KOPT-K1 (cell line): ENCODE results near the gene MAMSTR.
"Not testable (repeated sequence)": the region's sequence is repeated elsewhere in the genome, so short reads cannot be mapped to it uniquely, and the experiment has no call there.

ENCODE experiments used
- H3K27ac ChIP-seq: fragments of 200-600 bp; sonication (generic); 2 replicates; pipeline ENCODE4 v1.5.1; 2016; ENCODE audit warnings: antibody characterized with exemption, mild to moderate bottlenecking, low read depth, low read length; ENCODE audit not compliant: poor library complexity, severe bottlenecking
- H3K36me3 ChIP-seq: fragments of 200-600 bp; sonication (generic); 2 replicates; pipeline ENCODE4 v1.5.1; 2017; ENCODE audit warnings: antibody characterized with exemption, mild to moderate bottlenecking, low read length, moderate library complexity; ENCODE audit not compliant: insufficient read depth
- H3K9me3 ChIP-seq: fragments of 200-600 bp; sonication (generic); 2 replicates; pipeline ENCODE4 v1.5.1; 2017; ENCODE audit warnings: antibody characterized with exemption, low read length, mild to moderate bottlenecking; ENCODE audit not compliant: insufficient read depth, poor library complexity, severe bottlenecking

Gene MAMSTR

GRCh38 chr19:48738557-48739403, 19.3 kb upstream of the MAMSTR start:
- H3K9me3 ChIP-seq, result no peaks in the 10 kb centered on the region
- H3K36me3 ChIP-seq, result no peaks in the 10 kb centered on the region
- H3K27ac ChIP-seq, result no peak overlapping the region

GRCh38 chr19:48737360-48737998, 18.0 kb upstream of the MAMSTR start:
- Histone ChIP-seq H3K36me3 (no peaks in the 10 kb centered on the region), H3K9me3 (no peaks in the 10 kb centered on the region), H3K27ac (no peak overlapping the region)

- Histone ChIP-seq H3K36me3 (no peaks in the 10 kb centered on the region), H3K27ac (no peak overlapping the region), H3K9me3 (no peaks in the 10 kb centered on the region)
These were observed 15.6 kb upstream of the MAMSTR start for GRCh38 chr19:48735031-48735615.

- Histone ChIP-seq H3K9me3 (no peaks in the 10 kb centered on the region), H3K27ac (no peak overlapping the region), H3K36me3 (no peaks in the 10 kb centered on the region)
These were observed 15.1 kb upstream of the MAMSTR start for GRCh38 chr19:48734625-48735024.

GRCh38 chr19:48731452-48731851, 11.9 kb upstream of the MAMSTR start:
- no peaks in the 10 kb centered on the region for H3K36me3 ChIP-seq
- peaks cover 5% of the 10 kb centered on the region for H3K9me3 ChIP-seq
- no peak overlapping the region for H3K27ac ChIP-seq

- no peaks in the 10 kb centered on the region for H3K36me3 ChIP-seq
- H3K27ac ChIP-seq, result no peak overlapping the region
- peaks cover 5% of the 10 kb centered on the region for H3K9me3 ChIP-seq
These were observed 9.6 kb upstream of the MAMSTR start for GRCh38 chr19:48728911-48729664.

GRCh38 chr19:48726556-48726955, 7.0 kb upstream of the MAMSTR start:
- H3K36me3 ChIP-seq, result no peaks in the 10 kb centered on the region
- H3K9me3 ChIP-seq, result peaks cover 5% of the 10 kb centered on the region
- no peak overlapping the region for H3K27ac ChIP-seq

GRCh38 chr19:48724796-48725753, 5.5 kb upstream of the MAMSTR start:
- Histone ChIP-seq H3K36me3 (no peaks in the 10 kb centered on the region), H3K27ac (peak overlapping the region; percentile 55), H3K9me3 (peaks cover 5% of the 10 kb centered on the region)

GRCh38 chr19:48722196-48722708, 2.7 kb upstream of the MAMSTR start:
- no peak overlapping the region for H3K27ac ChIP-seq
- H3K36me3 ChIP-seq, result no peaks in the 10 kb centered on the region
- peaks cover 5% of the 10 kb centered on the region for H3K9me3 ChIP-seq

- peak overlapping the region; percentile 79 for H3K27ac ChIP-seq
- H3K36me3 ChIP-seq, result no peaks in the 10 kb centered on the region
- no peaks in the 10 kb centered on the region for H3K9me3 ChIP-seq
These were observed 1.2 kb upstream of the MAMSTR start for GRCh38 chr19:48720613-48721296.

- Histone ChIP-seq H3K36me3 (no peaks in the 10 kb centered on the region), H3K27ac (peak overlapping the region; percentile 79), H3K9me3 (no peaks in the 10 kb centered on the region)
These were observed 707 bp upstream of the MAMSTR start for GRCh38 chr19:48720251-48720612.

GRCh38 chr19:48718711-48719231, 754 bp downstream of the MAMSTR start:
- Histone ChIP-seq H3K36me3 (no peaks in the 10 kb centered on the region), H3K27ac (no peak overlapping the region), H3K9me3 (no peaks in the 10 kb centered on the region)

GRCh38 chr19:48718106-48718505, 1.4 kb downstream of the MAMSTR start:
- not testable (repeated sequence) for H3K9me3 ChIP-seq, H3K36me3 ChIP-seq, H3K27ac ChIP-seq
